GM19193 (cell line): ENCODE measurements around the gene NUTF2.

Source experiments
- POLR2A ChIP-seq: IDR thresholded peaks from 4 replicates; pipeline ENCODE4 v1.6.1; 2011; ENCODE audit not compliant: insufficient read depth, insufficient read length; ENCODE audit errors: extremely low read depth

Gene NUTF2

GRCh38 chr16:67828651-67829050 is 18.1 kb upstream of the NUTF2 start:
- no peak for TF ChIP-seq POLR2A

- no peak for TF ChIP-seq POLR2A
Observed at GRCh38 chr16:67833030-67833414, 13.7 kb upstream of the NUTF2 start.

GRCh38 chr16:67833415-67834241 is 13.1 kb upstream of the NUTF2 start:
- TF ChIP-seq POLR2A: peak; percentile 81

- TF ChIP-seq POLR2A: no peak
Observed at GRCh38 chr16:67834242-67834614, 12.5 kb upstream of the NUTF2 start.

- no peak for TF ChIP-seq POLR2A
Observed at GRCh38 chr16:67837811-67838210, 8.9 kb upstream of the NUTF2 start.

GRCh38 chr16:67841198-67841815 is 5.4 kb upstream of the NUTF2 start:
- no peak for TF ChIP-seq POLR2A

GRCh38 chr16:67841816-67842508 is 4.8 kb upstream of the NUTF2 start, which contains the start of gene THAP11:
Gene THAP11, plus strand, starts transcription at chr16:67842320. Its CDS starts 235 bp downstream, at chr16:67842555.
- peak; percentile 21 for TF ChIP-seq POLR2A

- peak; percentile 22 for TF ChIP-seq POLR2A
Observed at GRCh38 chr16:67842509-67843342, 4.0 kb upstream of the NUTF2 start.

GRCh38 chr16:67843343-67843765 is 3.4 kb upstream of the NUTF2 start:
- TF ChIP-seq POLR2A: no peak

GRCh38 chr16:67844497-67844896 is 2.2 kb upstream of the NUTF2 start:
- TF ChIP-seq POLR2A: no peak

GRCh38 chr16:67845291-67846062 is 1.3 kb upstream of the NUTF2 start:
- TF ChIP-seq POLR2A: no peak

- no peak for TF ChIP-seq POLR2A
Observed at GRCh38 chr16:67846063-67846319, 742 bp upstream of the NUTF2 start.

- TF ChIP-seq POLR2A: no peak
Observed at GRCh38 chr16:67847064-67847861, 530 bp downstream of the NUTF2 start, which contains the start of gene CENPT. Gene CENPT, minus strand, starts transcription at chr16:67847693. Its CDS starts 13,834 bp downstream, at chr16:67833859.
